GM12891 (cell line): ENCODE data around the gene LDHAL6A.

Experiments used
- DNase-seq: peaks from one replicate; pipeline ENCODE4 v3.0.0; 2011; ENCODE audit warnings: low spot score; ENCODE audit not compliant: insufficient read length
- FAIRE-seq: peaks from 2 replicates; lab custom pipeline; 2011; peaks lifted over from hg19 to GRCh38; lab: Jason Lieb, UNC
- PAX5 ChIP-seq: IDR thresholded peaks from 2 replicates; pipeline ENCODE4 v1.6.1; 2011; ENCODE audit warnings: low read length, moderate library complexity, mild to moderate bottlenecking; ENCODE audit not compliant: insufficient read depth, severe bottlenecking
- POLR2A ChIP-seq: IDR thresholded peaks from 2 replicates; pipeline ENCODE4 v1.6.1; 2011; ENCODE audit warnings: low read depth, low read length, control low read depth
- POLR2AphosphoS5 ChIP-seq: IDR thresholded peaks from 2 replicates; pipeline ENCODE4 v1.6.1; 2011; ENCODE audit warnings: low read depth, low read length, control low read depth
- POU2F2 ChIP-seq: IDR thresholded peaks from 2 replicates; pipeline ENCODE4 v1.6.1; 2011; ENCODE audit warnings: low read depth, mild to moderate bottlenecking, control low read depth, low read length, moderate library complexity
- SPI1 ChIP-seq: IDR thresholded peaks from 2 replicates; pipeline ENCODE4 v1.6.1; 2011; ENCODE audit warnings: low read depth, low read length, control low read depth
- TAF1 ChIP-seq: IDR thresholded peaks from 2 replicates; pipeline ENCODE4 v1.6.1; 2011; ENCODE audit warnings: low read depth, low read length, control low read depth

LDHAL6A gene

DNA sequence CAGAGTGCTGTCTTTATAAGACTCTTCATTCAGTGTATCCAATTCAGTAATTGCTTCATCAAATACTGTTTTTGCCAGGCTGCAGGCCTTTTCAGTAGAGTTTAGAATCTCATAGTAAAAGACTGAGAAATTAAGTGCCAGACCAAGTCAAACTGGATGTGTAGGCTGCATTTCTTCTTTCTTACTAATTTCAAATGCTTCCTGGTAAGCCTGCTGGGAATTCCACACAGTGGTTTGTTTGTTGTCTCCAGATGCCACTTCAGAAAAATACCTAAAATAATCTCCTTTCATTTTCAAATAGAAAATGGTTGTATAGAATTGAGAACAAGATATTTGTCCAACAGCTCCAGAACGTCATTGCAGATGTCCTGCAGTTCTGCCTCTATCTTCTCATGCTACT is 34.7 kb downstream of the LDHAL6A start:
- no peak for DNase-seq
- FAIRE-seq, result no peak
- TF ChIP-seq POU2F2, result no peak

DNA sequence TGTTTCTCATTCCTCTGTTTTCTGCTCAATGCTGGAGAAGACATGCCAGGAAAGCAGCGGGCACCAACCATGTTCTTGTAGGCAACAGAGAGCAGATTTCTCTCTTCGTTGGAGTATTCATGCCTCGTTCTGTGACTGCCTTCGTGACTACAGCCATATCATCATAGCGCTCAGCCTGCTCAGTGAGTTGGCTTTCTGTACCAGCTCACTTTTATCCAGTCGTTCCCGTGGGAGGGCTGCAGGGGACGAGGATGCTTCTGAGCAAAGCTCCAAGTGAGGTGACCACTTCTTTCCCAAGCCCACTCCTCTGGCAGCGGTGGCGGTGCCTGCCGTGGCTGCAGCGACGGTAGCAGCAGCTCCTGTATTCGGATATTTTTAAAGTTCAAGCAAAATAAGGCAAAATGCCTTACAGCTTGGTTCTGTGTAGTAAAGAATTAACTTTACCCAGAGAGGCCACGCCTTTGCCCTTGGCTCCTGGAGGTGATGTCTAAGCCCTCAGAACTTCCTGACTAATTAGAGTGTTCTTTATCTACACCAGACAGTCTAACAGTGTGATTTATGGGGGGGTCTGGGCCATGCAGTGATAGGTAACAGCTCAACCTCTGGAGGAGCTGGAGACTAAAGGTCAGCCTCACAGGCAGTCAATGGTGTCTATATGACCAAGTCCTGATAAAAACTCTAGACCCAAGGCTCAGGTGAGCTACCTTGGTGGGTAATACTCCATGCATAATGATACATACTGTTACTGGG is 35.3 kb downstream of the LDHAL6A start:
- DNase-seq, result no peak
- no peak for TF ChIP-seq TAF1
- TF ChIP-seq PAX5, result no peak
- no peak for TF ChIP-seq POU2F2
- FAIRE-seq, result peak; percentile 45

DNA sequence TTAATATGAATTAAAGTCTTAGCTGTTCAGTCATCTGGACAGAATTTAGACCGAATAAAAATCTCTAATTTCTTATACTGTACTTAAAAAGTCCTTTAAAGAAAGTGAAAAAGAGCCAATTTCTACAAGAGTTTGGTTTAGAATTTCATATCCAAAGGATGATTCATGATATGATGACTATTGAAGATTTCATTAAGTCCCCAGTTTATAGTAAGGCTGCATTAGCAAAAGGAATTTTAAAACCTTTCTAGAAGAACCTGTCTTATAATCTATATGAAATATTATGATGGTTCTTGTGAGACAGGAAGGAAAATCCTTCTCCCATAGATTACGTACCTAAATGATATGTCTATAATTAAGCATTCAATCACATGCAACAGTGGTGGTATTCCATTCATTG is 36.3 kb downstream of the LDHAL6A start:
- no peak for DNase-seq
- no peak for FAIRE-seq
- no peak for TF ChIP-seq SPI1
- no peak for TF ChIP-seq PAX5
- TF ChIP-seq POU2F2, result no peak
- TF ChIP-seq TAF1, result no peak
- TF ChIP-seq POLR2A, result no peak
- no peak for TF ChIP-seq POLR2AphosphoS5

DNA sequence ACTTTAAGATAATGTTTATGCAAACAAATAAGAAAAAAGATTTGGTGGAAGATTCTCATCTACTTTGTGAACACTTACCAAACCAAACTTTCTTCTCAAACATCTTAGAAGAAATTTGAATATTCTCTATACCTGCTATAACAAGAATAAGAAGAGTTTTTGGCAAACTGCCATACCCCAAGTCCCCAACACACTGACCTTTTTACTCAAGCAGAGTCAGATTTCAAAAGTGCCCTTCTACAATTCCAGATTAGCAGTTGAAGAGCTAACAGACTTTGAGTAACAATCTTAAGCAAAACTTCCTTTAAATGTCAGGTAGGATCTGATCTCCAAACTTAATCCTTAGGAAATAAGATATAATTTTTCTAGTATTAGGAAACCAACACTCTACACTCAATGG is 37.2 kb downstream of the LDHAL6A start:
- DNase-seq, result no peak
- no peak for FAIRE-seq

DNA sequence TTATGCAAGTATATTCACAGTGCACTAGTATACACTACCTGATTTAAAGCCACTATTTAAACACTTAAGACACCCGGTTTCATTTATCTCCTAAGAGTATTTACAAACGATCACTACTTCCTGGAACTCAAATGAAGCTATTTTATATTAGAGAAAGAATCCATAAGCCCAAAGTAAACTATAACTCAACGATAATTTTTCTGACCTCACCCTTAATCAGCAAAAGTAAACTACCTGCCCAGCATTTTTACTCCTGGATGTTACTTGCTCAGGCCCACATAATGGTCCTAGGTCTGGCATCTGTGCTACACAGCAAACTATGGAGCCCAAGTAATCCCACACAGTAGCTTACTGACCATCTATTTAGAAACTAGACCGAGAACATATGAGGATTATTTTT is 37.7 kb downstream of the LDHAL6A start:
- no peak for TF ChIP-seq POU2F2
- TF ChIP-seq POLR2AphosphoS5, result no peak
- no peak for TF ChIP-seq POLR2A
- TF ChIP-seq TAF1, result no peak
- no peak for TF ChIP-seq PAX5
- TF ChIP-seq SPI1, result no peak
- no peak for FAIRE-seq
- DNase-seq, result no peak

More for the DNA sequence above, 37.2 kb downstream of the LDHAL6A start:
- TF ChIP-seq PAX5, result no peak
- no peak for TF ChIP-seq SPI1
- no peak for TF ChIP-seq TAF1
- TF ChIP-seq POU2F2, result no peak
- TF ChIP-seq POLR2AphosphoS5, result no peak
- TF ChIP-seq POLR2A, result no peak

DNA sequence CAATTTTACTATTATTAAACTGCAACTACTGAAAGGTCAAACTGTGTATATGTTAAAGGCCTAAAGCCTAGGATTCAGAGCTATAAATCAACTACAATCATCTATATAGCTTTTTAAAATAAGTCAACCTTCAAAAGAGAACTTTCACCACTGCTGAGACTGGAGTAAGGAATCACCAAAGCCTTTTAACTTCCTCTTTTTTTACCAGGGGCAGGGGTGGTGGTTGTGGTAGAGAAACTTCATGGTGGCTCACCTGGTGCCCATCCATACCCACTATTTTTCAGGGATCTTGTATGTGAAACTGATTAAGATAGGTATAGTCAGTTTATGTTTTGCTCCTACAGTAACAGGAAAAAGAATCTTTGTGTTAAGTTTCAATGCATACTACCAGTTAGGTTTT is 39.6 kb downstream of the LDHAL6A start:
- FAIRE-seq, result no peak
- DNase-seq, result no peak
- TF ChIP-seq SPI1 (no peak), POLR2AphosphoS5 (no peak), TAF1 (no peak), PAX5 (no peak), POLR2A (no peak), POU2F2 (no peak)

DNA sequence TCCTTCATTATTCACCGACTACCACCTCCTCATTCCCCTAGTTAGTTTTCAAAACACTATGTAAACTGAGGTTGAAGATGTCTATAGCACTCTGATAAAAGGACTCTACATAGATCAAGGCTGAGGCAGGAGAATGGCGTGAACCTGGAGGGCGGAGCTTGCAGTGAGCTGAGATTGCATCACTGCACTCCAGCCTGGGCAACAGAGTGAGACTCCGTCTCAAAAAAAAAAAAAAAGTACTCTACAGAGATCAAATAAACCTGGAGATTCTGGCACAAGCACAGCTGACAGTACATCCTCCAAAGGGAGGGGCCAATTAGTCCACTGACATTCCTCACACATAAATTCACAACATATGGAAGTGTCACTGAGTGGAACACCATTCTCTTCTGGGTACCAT is 40.0 kb downstream of the LDHAL6A start:
- FAIRE-seq (peak; percentile 26), DNase-seq (no peak)
- no peak for TF ChIP-seq PAX5
- no peak for TF ChIP-seq POU2F2
- no peak for TF ChIP-seq TAF1
- TF ChIP-seq POLR2A, result no peak
- TF ChIP-seq SPI1, result no peak
- no peak for TF ChIP-seq POLR2AphosphoS5

DNA sequence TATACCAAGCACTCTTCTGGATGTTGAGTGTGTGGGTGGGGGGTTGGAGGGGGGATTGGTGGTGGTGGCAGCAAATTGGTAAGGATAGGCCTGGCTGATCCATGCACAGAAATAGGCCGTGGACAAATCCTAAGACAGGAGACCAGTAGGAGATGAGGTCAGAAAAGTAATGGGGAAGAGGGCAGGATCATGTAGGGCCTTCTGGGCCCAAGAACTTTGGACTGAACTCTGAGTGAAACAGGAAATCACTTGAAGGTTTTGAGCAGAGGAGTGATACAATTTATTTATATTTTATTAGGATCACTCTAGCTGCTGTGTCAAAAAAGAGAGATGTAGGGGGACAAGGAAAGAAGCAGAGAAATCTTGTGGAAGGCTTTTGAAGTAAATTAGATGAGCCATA is 42.4 kb downstream of the LDHAL6A start:
- TF ChIP-seq POLR2A (no peak), POLR2AphosphoS5 (no peak), SPI1 (no peak), PAX5 (no peak), TAF1 (no peak), POU2F2 (no peak)
- no peak for FAIRE-seq

DNA sequence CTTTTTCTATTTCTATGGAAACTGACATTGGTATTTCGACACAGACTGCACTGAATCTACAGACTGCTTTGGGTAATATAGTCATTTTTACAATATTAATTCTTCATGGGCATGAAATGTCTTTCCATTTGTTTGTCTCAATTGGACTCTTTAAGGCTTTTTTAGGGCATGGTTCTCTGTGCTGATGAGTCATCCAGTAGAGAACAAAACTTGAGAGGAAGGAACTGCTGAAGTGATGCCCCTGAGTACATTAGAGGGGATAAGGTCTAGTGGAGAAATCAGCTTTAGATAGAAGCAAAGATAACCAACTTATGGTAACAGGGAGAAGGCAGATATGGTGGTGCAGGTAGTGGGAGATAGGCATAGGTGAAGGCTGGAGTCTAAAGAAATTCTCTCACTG is 46.0 kb downstream of the LDHAL6A start:
- TF ChIP-seq POU2F2 (no peak), POLR2A (no peak), PAX5 (no peak), POLR2AphosphoS5 (no peak), TAF1 (no peak), SPI1 (no peak)
- FAIRE-seq (no peak), DNase-seq (no peak)

More for the DNA sequence above, 42.4 kb downstream of the LDHAL6A start:
- DNase-seq, result no peak

DNA sequence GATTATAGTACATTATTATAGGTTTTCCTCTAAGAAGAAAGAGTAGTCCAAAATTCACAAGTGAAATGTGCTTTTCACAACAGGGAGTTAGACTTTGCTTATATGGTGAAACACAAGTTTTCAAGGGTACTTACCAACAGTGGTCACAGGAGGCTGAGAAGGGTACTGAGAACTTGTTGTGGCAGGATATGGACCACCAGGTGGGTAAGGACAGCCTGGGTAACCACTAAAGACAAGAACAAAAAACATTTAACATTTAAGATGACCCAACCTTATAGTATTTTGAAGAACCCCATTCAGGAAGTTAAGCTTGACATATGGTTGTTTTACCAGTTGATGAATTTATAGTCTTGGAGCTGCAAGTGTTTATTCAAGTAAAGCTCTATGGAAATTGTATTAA is 46.7 kb downstream of the LDHAL6A start:
- no peak for FAIRE-seq
- DNase-seq, result no peak
- TF ChIP-seq SPI1 (no peak), POLR2AphosphoS5 (no peak), POLR2A (no peak), TAF1 (no peak), POU2F2 (no peak), PAX5 (no peak)
